Left renal pelvis (tissue), 4 donors: ENCODE data around the gene ZKSCAN2. TPM values are rescaled to one million over a fixed set of nuclear protein-coding genes. Genes with fewer than 3 reads are reported as not detected.

Experiments
- DNase-seq, 4 donors: peaks; one replicate each; pipeline ENCODE4 v3.0.0-alpha.2; 2013; ENCODE audit warnings: low read depth in 4 of 4, low spot score in 3 of 4
- polyA plus RNA-seq, 4 donors: library from polyadenylated mRNA; unstranded; fragments of 120-200 nt; gene quantifications; one replicate each; pipeline ENCODE4 v1.2.1, GENCODE V29; 2013; ENCODE audit not compliant: insufficient read length in 4 of 4

ZKSCAN2 gene
- polyA plus RNA-seq = 10 to 100 TPM in 3 of 4 donors, 1 to 10 TPM in 1; 9.4 to 12.6 (median 11.1) TPM

- peak; percentile 69 to 77 (median 71) for DNase-seq
Measured at GRCh38 chr16:25257470-25257955, at the start of gene ZKSCAN2. Gene ZKSCAN2, minus strand, starts transcription at chr16:25257845. Its CDS starts 718 bp downstream, at chr16:25257127.

- no peak for DNase-seq
Measured at GRCh38 chr16:25299792-25300590, 42.3 kb upstream of the ZKSCAN2 start.

GRCh38 chr16:25298165-25298872, 40.7 kb upstream of the ZKSCAN2 start:
- DNase-seq = no peak

- no peak for DNase-seq
Measured at GRCh38 chr16:25297151-25297787, 39.6 kb upstream of the ZKSCAN2 start.

- DNase-seq = no peak
Measured at GRCh38 chr16:25291580-25291979, 33.9 kb upstream of the ZKSCAN2 start.

- no peak for DNase-seq
Measured at GRCh38 chr16:25289466-25289865, 31.8 kb upstream of the ZKSCAN2 start.

- no peak for DNase-seq
Measured at GRCh38 chr16:25279491-25279890, 21.8 kb upstream of the ZKSCAN2 start.

- no peak for DNase-seq
Measured at GRCh38 chr16:25271421-25271820, 13.8 kb upstream of the ZKSCAN2 start.

GRCh38 chr16:25270577-25270976, 12.9 kb upstream of the ZKSCAN2 start:
- DNase-seq = no peak

GRCh38 chr16:25269879-25270278, 12.2 kb upstream of the ZKSCAN2 start:
- no peak for DNase-seq

GRCh38 chr16:25265968-25266367, 8.3 kb upstream of the ZKSCAN2 start:
- no peak for DNase-seq

- no peak for DNase-seq
Measured at GRCh38 chr16:25264597-25264996, 7.0 kb upstream of the ZKSCAN2 start.

- DNase-seq = no peak
Measured at GRCh38 chr16:25260416-25260815, 2.8 kb upstream of the ZKSCAN2 start.

- DNase-seq = no peak
Measured at GRCh38 chr16:25258861-25259179, 1.2 kb upstream of the ZKSCAN2 start.

- DNase-seq = peak in 3 of 4 donors; percentile 68 to 74 (median 71)
Measured at GRCh38 chr16:25257956-25258860, 563 bp upstream of the ZKSCAN2 start.

GRCh38 chr16:25256695-25257469, 763 bp downstream of the ZKSCAN2 start:
- DNase-seq = no peak

GRCh38 chr16:25253322-25253721, 4.3 kb downstream of the ZKSCAN2 start:
- DNase-seq = no peak

- no peak for DNase-seq
Measured at GRCh38 chr16:25250467-25250866, 7.2 kb downstream of the ZKSCAN2 start.

- no peak for DNase-seq
Measured at GRCh38 chr16:25235991-25236390, 21.7 kb downstream of the ZKSCAN2 start.

GRCh38 chr16:25228372-25228771, 29.3 kb downstream of the ZKSCAN2 start:
- DNase-seq = no peak
